Epithelial cell of esophagus (primary cell): ENCODE data around the gene VTN.

ENCODE experiments used
- DNase-seq: peaks from one replicate; pipeline ENCODE4 v3.0.0; 2010; ENCODE audit warnings: low read depth
- H3K4me3 ChIP-seq: 2 replicates; pipeline ENCODE4 v1.5.1; 2011; ENCODE audit warnings: mild to moderate bottlenecking, low read length, control low read depth
- CTCF ChIP-seq: IDR thresholded peaks from 2 replicates; pipeline ENCODE4 v1.5.1; 2011; ENCODE audit warnings: low read depth, mild to moderate bottlenecking, low read length, control low read depth, inconsistent platforms; ENCODE audit not compliant: insufficient read depth; ENCODE audit errors: missing control alignments

Gene VTN

GRCh38 chr17:28326114-28326513, 44.0 kb downstream of the VTN start:
- H3K4me3 ChIP-seq: no peak overlapping the region
- TF ChIP-seq CTCF: no peak
- peak; percentile 78 for DNase-seq

DNA sequence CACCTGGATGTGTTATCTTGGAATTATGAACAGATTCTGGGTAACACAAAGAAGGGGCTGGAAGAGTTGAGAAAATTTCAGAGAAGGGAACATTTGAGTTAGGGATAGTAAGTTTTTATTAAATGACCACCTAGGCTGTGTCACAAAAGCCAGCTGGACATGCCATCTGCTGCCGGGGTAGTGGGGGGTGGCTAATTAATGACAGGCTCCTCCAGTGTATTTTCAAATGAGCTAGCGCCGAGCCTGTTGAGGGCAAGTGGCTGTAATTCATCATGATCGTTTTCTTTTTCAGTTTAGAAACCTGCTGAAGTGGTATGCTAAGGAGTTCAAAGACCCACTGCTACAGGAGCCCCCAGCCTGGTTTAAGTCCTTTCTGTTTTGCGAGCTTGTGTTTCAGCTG, 44.9 kb downstream of the VTN start:
- DNase-seq: no peak
- TF ChIP-seq CTCF: no peak
- no peak overlapping the region for H3K4me3 ChIP-seq

DNA sequence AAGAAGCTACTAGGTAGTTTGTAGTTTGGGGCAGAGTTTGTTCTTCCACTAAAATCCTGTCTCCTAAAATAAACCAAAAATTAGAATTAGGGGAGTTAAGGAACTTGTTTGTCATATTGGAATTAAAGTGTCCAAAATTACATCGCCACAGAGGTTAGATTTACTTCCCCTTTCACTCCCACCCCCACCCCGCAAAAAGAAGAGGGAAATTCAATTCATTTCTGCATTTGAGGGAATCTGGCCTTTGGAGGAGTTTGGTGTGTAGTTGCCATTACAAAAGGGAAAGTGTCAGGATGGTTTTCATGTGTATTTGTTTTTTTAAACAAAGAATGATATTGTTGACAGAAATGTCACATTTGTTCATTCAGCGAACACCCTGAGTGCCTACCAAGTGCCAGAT, 45.3 kb downstream of the VTN start:
- no peak for TF ChIP-seq CTCF
- no peak overlapping the region for H3K4me3 ChIP-seq
- no peak for DNase-seq

DNA sequence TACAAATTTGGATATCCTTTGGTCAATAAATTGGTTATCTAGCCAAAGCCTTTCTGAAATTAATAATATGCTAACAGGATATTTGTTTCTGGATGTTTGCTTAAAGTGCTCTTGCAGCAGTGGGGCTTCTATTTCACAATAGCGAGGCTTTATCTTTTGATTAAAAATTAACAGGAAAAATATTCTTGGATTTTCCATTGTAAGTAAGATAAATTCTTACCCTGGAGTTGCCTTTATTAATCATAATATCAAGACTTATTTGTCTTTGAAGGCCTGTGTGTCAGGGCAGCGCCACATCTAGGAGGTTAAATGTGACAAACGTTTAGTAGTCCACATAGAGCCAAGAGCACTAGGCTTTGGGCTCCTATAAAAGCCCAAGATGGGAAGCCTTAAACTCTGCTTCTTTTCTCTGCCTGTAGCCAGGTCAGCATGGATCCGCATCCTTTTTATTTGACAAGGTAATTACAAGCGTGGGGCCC, 45.8 kb downstream of the VTN start:
- no peak for TF ChIP-seq CTCF
- DNase-seq: no peak
- no peak overlapping the region for H3K4me3 ChIP-seq

DNA sequence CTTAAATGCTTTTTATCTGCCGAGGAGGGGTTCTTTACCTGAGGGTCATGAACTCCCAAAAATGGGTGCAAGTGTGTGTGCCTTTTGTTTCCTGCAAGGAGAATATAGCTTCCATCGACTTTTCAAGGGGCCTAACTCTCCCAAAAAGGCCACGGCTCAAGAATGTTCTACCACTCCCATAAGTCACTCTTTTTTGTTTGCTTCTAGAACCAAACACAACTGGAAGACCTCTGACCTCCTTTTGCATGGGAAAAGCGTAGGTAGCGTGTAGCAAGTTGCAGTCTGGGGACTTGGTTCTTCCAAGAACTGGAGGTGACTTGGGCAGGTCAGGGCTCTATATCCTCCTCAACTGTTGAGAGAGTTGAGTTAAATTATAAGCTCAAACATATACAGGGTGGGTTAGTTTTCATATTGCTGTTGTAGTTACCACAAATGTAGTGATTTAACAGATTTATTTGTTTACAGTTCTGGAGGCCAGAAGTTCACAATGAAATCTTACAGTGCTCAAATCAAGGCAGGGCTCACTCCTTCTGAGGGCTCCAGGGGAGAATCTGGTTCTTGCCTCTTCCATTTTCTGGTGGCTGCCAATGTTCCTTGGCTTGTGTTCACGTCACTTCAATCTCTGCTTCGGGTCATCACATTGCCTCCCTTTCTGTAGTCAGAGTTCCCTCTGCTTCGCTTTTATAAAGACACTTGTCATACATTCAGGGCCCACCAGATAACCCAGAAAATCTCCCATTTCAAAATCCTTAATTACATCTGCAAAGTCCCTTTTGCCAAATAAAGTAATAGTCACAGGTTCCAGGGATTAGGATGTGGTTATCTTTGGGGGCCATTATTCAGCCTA, 49.7 kb downstream of the VTN start:
- no peak for TF ChIP-seq CTCF
- H3K4me3 ChIP-seq: peak overlapping the region; percentile 72
- no peak for DNase-seq

GRCh38 chr17:28319598-28319935, 50.5 kb downstream of the VTN start:
- peak; percentile 16 for DNase-seq
- no peak for TF ChIP-seq CTCF
- peak overlapping the region; percentile 72 for H3K4me3 ChIP-seq
